H1 (cell line): ENCODE data around the gene PTDSS2. TPM values are rescaled to one million over a fixed set of nuclear protein-coding genes. Genes with fewer than 3 reads are reported as not detected.

Experiments used
- CTCF ChIA-PET: fragments of 300-600 bp; sonication (Branson Sonifier 250); formaldehyde crosslinking; loops from one replicate; lab custom pipeline; 2021; ENCODE audit not compliant: partially characterized antibody; lab: Charles Lee
- POLR2A ChIA-PET: fragments of 300-600 bp; sonication (Branson Sonifier 250); formaldehyde crosslinking; loops from one replicate; lab custom pipeline; 2021; ENCODE audit warnings: inconsistent platforms; ENCODE audit not compliant: partially characterized antibody; lab: Charles Lee
- DNase-seq, 2 experiments: peaks; one replicate each; pipeline versions ENCODE4 v3.0.0 to v3.0.0-alpha.2; 2010 to 2022; ENCODE audit warnings: low spot score in 2 of 2, low read depth in 1 of 2, mixed read lengths in 1 of 2
- FAIRE-seq: peaks from 2 replicates; lab custom pipeline; 2011; peaks lifted over from hg19 to GRCh38; lab: Jason Lieb, UNC
- H2AFZ ChIP-seq: 2 replicates; pipeline ENCODE4 v1.8.1; 2012; ENCODE audit warnings: low read length, inconsistent platforms
- H2AK5ac ChIP-seq: 2 replicates; pipeline ENCODE4 v1.6.1; 2013; ENCODE audit warnings: low read depth, low read length
- H2BK120ac ChIP-seq: replicated peaks from 2 replicates; pipeline ENCODE3; 2013; ENCODE audit warnings: low read depth, low read length, inconsistent platforms
- H2BK12ac ChIP-seq: 2 replicates; pipeline ENCODE4 v1.6.1; 2013; ENCODE audit warnings: low read depth, low read length
- H2BK15ac ChIP-seq: 2 replicates; pipeline ENCODE4 v1.6.1; 2013; ENCODE audit warnings: low read length
- H2BK20ac ChIP-seq: 2 replicates; pipeline ENCODE4 v1.6.1; 2013; ENCODE audit warnings: low read length
- H2BK5ac ChIP-seq: 2 replicates; pipeline ENCODE4 v1.6.1; 2013; ENCODE audit warnings: low read depth, low read length
- H3K14ac ChIP-seq: 2 replicates; pipeline ENCODE4 v1.6.1; 2013; ENCODE audit warnings: inconsistent platforms; ENCODE audit not compliant: insufficient read length
- H3K18ac ChIP-seq: 2 replicates; pipeline ENCODE4 v1.6.1; 2013; ENCODE audit warnings: low read length; ENCODE audit errors: extremely low read depth
- H3K23ac ChIP-seq: 2 replicates; pipeline ENCODE4 v1.6.1; 2013; ENCODE audit warnings: inconsistent platforms; ENCODE audit not compliant: insufficient read length
- H3K23me2 ChIP-seq: 2 replicates; pipeline ENCODE4 v1.6.1; 2013; ENCODE audit warnings: low read depth, low read length
- H3K27ac ChIP-seq: 2 replicates; pipeline ENCODE4 v1.6.1; 2011; ENCODE audit warnings: low read depth, low read length, inconsistent platforms
- H3K27me3 ChIP-seq, 4 experiments: replicated peaks in 1 of 4; 1 replicate in 1 of 4; 2 replicates in 3 of 4; pipeline versions ENCODE4 v1.6.1 to v1.8.1; 2011 to 2013; ENCODE audit warnings: low read length in 3 of 4, mild to moderate bottlenecking in 3 of 4, inconsistent platforms in 2 of 4, mixed read lengths in 2 of 4, moderate library complexity in 1 of 4; ENCODE audit not compliant: control insufficient read depth in 3 of 4, insufficient read depth in 3 of 4; ENCODE audit errors: extremely low read depth in 1 of 4
- H3K36me3 ChIP-seq, 4 experiments: 2 replicates each; pipeline versions ENCODE4 v1.6.1 to v1.8.1; 2011 to 2013; ENCODE audit warnings: mild to moderate bottlenecking in 4 of 4, low read length in 3 of 4, moderate library complexity in 2 of 4, control low read depth in 1 of 4, inconsistent platforms in 1 of 4; ENCODE audit not compliant: insufficient read depth in 4 of 4, control insufficient read depth in 2 of 4
- H3K4ac ChIP-seq: replicated peaks from 2 replicates; pipeline ENCODE3; 2013; ENCODE audit warnings: low read length, low read depth, mixed read lengths, inconsistent platforms; ENCODE audit not compliant: insufficient read length
- H3K4me1 ChIP-seq, 4 experiments: replicated peaks in 1 of 4; 1 replicate in 1 of 4; 2 replicates in 3 of 4; pipeline versions ENCODE4 v1.6.1 to v1.8.1; 2011 to 2013; ENCODE audit warnings: low read length in 3 of 4, inconsistent platforms in 2 of 4, mixed read lengths in 1 of 4; ENCODE audit not compliant: insufficient read depth in 4 of 4, control insufficient read depth in 3 of 4
- H3K4me2 ChIP-seq, 2 experiments: 2 replicates each; pipeline versions ENCODE4 v1.6.1 to v1.8.1; 2011 to 2013; ENCODE audit warnings: low read depth in 2 of 2, low read length in 2 of 2, control low read depth in 1 of 2, inconsistent platforms in 1 of 2, mild to moderate bottlenecking in 1 of 2; ENCODE audit not compliant: insufficient read depth in 1 of 2
- H3K4me3 ChIP-seq, 4 experiments: fragments of 200-600, 300-600 bp in 1 of 4; sonication (generic), shearing (Covaris generic), sonication (Bioruptor Twin) in 1 of 4; 2 replicates each; pipeline versions ENCODE4 v1.5.1 to v1.8.1; 2011 to 2016; ENCODE audit warnings: low read length in 4 of 4, low read depth in 3 of 4, control low read depth in 2 of 4, inconsistent platforms in 2 of 4, mild to moderate bottlenecking in 2 of 4, mixed read lengths in 1 of 4, moderate library complexity in 1 of 4; ENCODE audit not compliant: insufficient read depth in 2 of 4; ENCODE audit errors: extremely low read depth in 1 of 4
- H3K56ac ChIP-seq: replicated peaks from 2 replicates; pipeline ENCODE3; 2013; ENCODE audit warnings: low read depth, mild to moderate bottlenecking, mixed read lengths, low read length, inconsistent platforms; ENCODE audit not compliant: insufficient read length
- H3K79me1 ChIP-seq: 2 replicates; pipeline ENCODE4 v1.6.1; 2013; ENCODE audit warnings: low read depth, low read length, control low read depth
- H3K79me2 ChIP-seq, 2 experiments: 2 replicates each; pipeline versions ENCODE4 v1.6.1 to v1.8.1; 2012 to 2013; ENCODE audit warnings: low read length in 2 of 2, mild to moderate bottlenecking in 2 of 2, inconsistent platforms in 1 of 2; ENCODE audit not compliant: insufficient read depth in 2 of 2, control insufficient read depth in 1 of 2
- H3K9ac ChIP-seq, 4 experiments: replicated peaks in 1 of 4; 1 replicate in 1 of 4; 2 replicates in 3 of 4; pipeline versions ENCODE4 v1.6.1 to v1.8.1; 2011 to 2013; ENCODE audit warnings: low read depth in 3 of 4, low read length in 3 of 4, control low read depth in 2 of 4, mild to moderate bottlenecking in 2 of 4, moderate library complexity in 2 of 4, inconsistent platforms in 1 of 4; ENCODE audit errors: extremely low read depth in 1 of 4
- H3K9me3 ChIP-seq, 2 experiments: 2 replicates each; pipeline versions ENCODE4 v1.6.1 to v1.8.1; 2012 to 2013; ENCODE audit warnings: mild to moderate bottlenecking in 2 of 2, moderate library complexity in 2 of 2, control low read depth in 1 of 2, inconsistent platforms in 1 of 2, low read depth in 1 of 2, low read length in 1 of 2, mixed read lengths in 1 of 2; ENCODE audit not compliant: insufficient read depth in 2 of 2
- H4K20me1 ChIP-seq, 2 experiments: replicated peaks in 1 of 2; 2 replicates each; pipeline versions ENCODE3 to v1.8.1; 2011 to 2013; ENCODE audit warnings: inconsistent platforms in 2 of 2, low read length in 2 of 2, mild to moderate bottlenecking in 1 of 2; ENCODE audit not compliant: insufficient read depth in 2 of 2, control insufficient read depth in 1 of 2
- H4K5ac ChIP-seq: 2 replicates; pipeline ENCODE4 v1.6.1; 2013; ENCODE audit warnings: low read length, low read depth, mixed read lengths, inconsistent platforms; ENCODE audit not compliant: insufficient read length
- H4K8ac ChIP-seq: 2 replicates; pipeline ENCODE4 v1.8.0; 2013; ENCODE audit warnings: mild to moderate bottlenecking, moderate library complexity, low read length, inconsistent platforms; ENCODE audit not compliant: insufficient read depth; ENCODE audit errors: extremely low read depth
- H4K91ac ChIP-seq: replicated peaks from 2 replicates; pipeline ENCODE3; 2013; ENCODE audit warnings: low read length, mixed read lengths, inconsistent platforms; ENCODE audit not compliant: insufficient read length
- ATF3 ChIP-seq: IDR thresholded peaks from 2 replicates; pipeline ENCODE4 v1.6.1; 2011; ENCODE audit warnings: low read depth, mild to moderate bottlenecking, low read length; ENCODE audit not compliant: insufficient read depth
- BACH1 ChIP-seq: IDR thresholded peaks from 2 replicates; pipeline ENCODE4 v1.6.1; 2012; ENCODE audit warnings: low read length, improper control_type of control experiment
- CTCF ChIP-seq, 3 experiments: IDR thresholded peaks; 1 replicate in 2 of 3; 2 replicates in 1 of 3; pipeline versions ENCODE4 v1.5.1 to v1.6.1; 2011; ENCODE audit warnings: low read length in 3 of 3, mild to moderate bottlenecking in 3 of 3, inconsistent platforms in 2 of 3, low read depth in 1 of 3, moderate library complexity in 1 of 3; ENCODE audit not compliant: insufficient read depth in 1 of 3; ENCODE audit errors: control extremely low read depth in 1 of 3
- WGBS, 2 experiments: shearing (Covaris generic) in 1 of 2; methylation state at CpG; one replicate each; pipeline versions ENCODE4 v1.1.6 to v1.1.7; 2013 to 2015; ENCODE audit warnings: low lambda C conversion rate in 2 of 2, mixed read lengths in 2 of 2, inconsistent platforms in 1 of 2, low coverage in 1 of 2, missing lambda C conversion rate in 1 of 2; ENCODE audit not compliant: insufficient replicate concordance in 2 of 2, insufficient coverage in 1 of 2, insufficient read length in 1 of 2; ENCODE audit errors: extremely low coverage in 1 of 2, missing lambda C conversion rate in 1 of 2; 5-methylcytosine and 5-hydroxymethylcytosine counted together
- polyA plus RNA-seq, 7 experiments: library from polyadenylated mRNA; depleted of rRNA in 3 of 7; stranded (reverse) in 5 of 7; unstranded in 2 of 7; fragments of >200 nt in 5 of 7; fragments of 200-250 nt in 2 of 7; gene quantifications; 1 replicate in 5 of 7; 2 replicates in 1 of 7; 4 replicates in 1 of 7; pipeline versions ENCODE4 v1.2.1 to v1.2.3, GENCODE V29; 2011 to 2013; ENCODE audit warnings: missing spikeins in 2 of 7, mixed read lengths in 2 of 7
- total RNA-seq: library from RNA; stranded (reverse); fragmentation: NEBNext Ultra II Directional; extraction: Animal tissue kit (Norgen Biotek cat#: 25700); gene quantifications from 2 replicates; pipeline ENCODE4 v1.2.1, GENCODE V29; 2021

Gene PTDSS2
- total and polyA plus RNA-seq, 2 of the 8 experiments (the other 6 are each of a cell fraction or from before 2014, with no cell fraction given): 48.7 to 68.2 TPM

- H4K91ac ChIP-seq: peak overlapping the region; percentile 76
- no peaks in the 10 kb centered on the region for H3K9me3 ChIP-seq
- no peaks in the 10 kb centered on the region for H3K27me3 ChIP-seq
- no peak overlapping the region for H3K4me2 ChIP-seq
- H3K23ac ChIP-seq: no peak overlapping the region
- peak overlapping the region; percentile 22 for H2BK120ac ChIP-seq
- H3K27ac ChIP-seq: no peak overlapping the region
- H4K20me1 ChIP-seq: peaks cover 0 to 2% of the 10 kb centered on the region in 2 experiments
- H3K14ac ChIP-seq: no peak overlapping the region
- H3K9ac ChIP-seq: 0 out of 7 replicates have a peak overlapping the region, but pooled peaks of 1 of the 4 experiments have one; percentile 2
- peaks cover 4% of the 10 kb centered on the region; the same call in 1 of the 2 replicates for H3K23me2 ChIP-seq
- peaks cover 0 to 21% (median 9%) of the 10 kb centered on the region in 4 experiments; a peak in 5 of 7 replicates for H3K4me1 ChIP-seq
- H2AFZ ChIP-seq: no peak overlapping the region
- H4K8ac ChIP-seq: peak overlapping the region; percentile 12; the same call in 1 of the 2 replicates
- ChIA-PET POLR2A (interaction anchor here (4.9 to 5.2 kb wide), 2 partner anchors 29 to 38 kb away, joined by 30 to 33 read pairs; partner anchors contain the start of gene SIGIRR), CTCF (interaction anchor here (0.8 kb wide), 1 partner anchor 73 kb away, joined by 3 read pairs; no protein-coding TSS in a partner anchor)
- H3K18ac ChIP-seq: peak overlapping the region; percentile 67
- H3K56ac ChIP-seq: no peak overlapping the region
- peak overlapping the region; percentile 36 for H3K4ac ChIP-seq
- no peak for DNase-seq
- no peaks in the 10 kb centered on the region for H3K36me3 ChIP-seq
- TF ChIP-seq CTCF (IDR thresholded peaks at IDR 0.05; ENCODE audit: control extremely low read depth in 1 of 3, insufficient read depth in 1 of 3, low read depth in 1 of 3, low read length in 3 of 3) (no peak), BACH1 (no peak), ATF3 (no peak)
- no peak for FAIRE-seq
- peak overlapping the region; percentile 72; the same call in 1 of the 2 replicates for H2BK15ac ChIP-seq
- H4K5ac ChIP-seq: no peak overlapping the region
- 81% methylated on average over 16 of the region's 20 CpGs; no CpG with 5 or more reads in 1 of the 2 experiments for WGBS, 2 experiments
- H2BK12ac ChIP-seq: peak overlapping the region; percentile 33; the same call in 1 of the 2 replicates
- H3K4me3 ChIP-seq: no peak overlapping the region
- H3K79me1 ChIP-seq: no peaks in the 10 kb centered on the region
- peaks cover 0 to 2% of the 10 kb centered on the region in 2 experiments; a peak in 1 of 4 replicates for H3K79me2 ChIP-seq
- H2BK20ac ChIP-seq: peak overlapping the region; percentile 93; the same call in 1 of the 2 replicates
- no peak overlapping the region for H2BK5ac ChIP-seq
- peak overlapping the region; percentile 48; the same call in 1 of the 2 replicates for H2AK5ac ChIP-seq
Observed at GRCh38 chr11:445765-446588, 4.1 kb upstream of the PTDSS2 start.
